SH-SY5Y (cell line): ENCODE measurements around the gene CTCF.

ENCODE experiments used
- GATA2 ChIP-seq: IDR thresholded peaks from 2 replicates; pipeline ENCODE4 v1.6.1; 2011; ENCODE audit warnings: mild to moderate bottlenecking, low read depth, low read length
- GATA3 ChIP-seq: IDR thresholded peaks from 2 replicates; pipeline ENCODE4 v1.6.1; 2011; ENCODE audit warnings: low read depth, mild to moderate bottlenecking, low read length, moderate library complexity

DNA sequence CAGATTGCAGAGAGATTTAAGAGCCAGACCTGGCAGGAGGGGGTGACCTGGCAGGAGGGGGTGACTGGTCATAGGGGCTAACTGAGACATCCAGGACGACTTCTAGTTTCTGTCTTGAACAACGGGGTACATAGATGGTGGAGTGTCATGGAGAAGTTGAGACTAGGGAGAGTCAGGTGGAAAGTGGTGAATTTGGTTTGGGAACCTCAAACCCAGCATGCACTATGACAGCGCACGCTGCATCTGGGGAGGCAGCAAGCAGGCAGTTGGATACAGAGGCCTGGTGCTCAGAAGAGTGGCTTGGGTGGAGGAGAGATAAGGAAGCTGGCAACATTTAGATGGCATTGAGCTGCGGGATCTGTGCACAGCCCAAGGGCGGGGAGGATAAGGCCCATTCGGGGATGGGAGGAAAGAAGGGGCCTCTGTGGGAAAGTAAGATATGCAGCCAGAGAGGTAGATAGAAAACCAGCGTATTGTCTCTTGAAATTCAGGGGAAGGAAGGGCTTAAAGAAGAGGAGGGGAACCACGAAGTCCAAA, 29.2 kb upstream of the CTCF start:
- TF ChIP-seq GATA2 (peak; percentile 36; the same call in 1 of the 2 replicates), GATA3 (no peak)
